ENCODE data around the gene EID3. TPM values are rescaled to one million over a fixed set of nuclear protein-coding genes. Genes with fewer than 3 reads are reported as not detected.

The EID3 gene
- total and polyA plus RNA-seq, 12 donors = 0.48 to 1.8 (median 1.0) TPM

DNA sequence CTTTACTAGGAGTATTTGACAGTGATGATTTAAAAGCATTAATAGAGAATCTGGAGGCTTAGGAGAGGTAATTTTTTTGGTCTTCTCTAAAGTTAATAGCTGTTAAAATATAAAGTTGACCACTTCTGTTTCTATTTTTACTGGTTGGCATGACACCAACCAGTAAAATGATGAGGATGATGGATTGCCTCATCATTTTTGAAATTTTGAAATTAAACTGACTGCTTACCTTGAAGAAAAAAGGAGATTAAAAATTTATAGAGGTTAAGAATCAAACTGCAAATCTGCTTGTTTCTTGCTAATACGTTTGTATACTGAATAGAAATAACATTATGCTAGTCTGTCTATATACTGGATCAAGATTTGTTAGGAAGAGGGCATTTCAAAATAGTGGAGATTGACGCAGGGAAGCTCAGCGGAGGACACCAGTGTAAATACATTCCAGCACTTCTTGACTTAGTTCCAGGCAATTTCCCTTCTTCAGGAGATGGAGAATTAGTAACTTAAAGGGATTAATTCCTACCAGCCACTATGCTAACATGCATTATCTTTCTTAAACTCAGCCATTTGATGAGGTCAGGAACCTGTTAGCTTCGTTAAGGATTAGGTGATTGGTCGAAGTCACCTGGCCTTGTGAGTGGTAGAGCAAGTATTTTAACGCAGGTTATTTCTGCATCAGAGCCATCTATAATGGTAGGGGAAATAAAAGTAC lies 3.6 kb downstream of the EID3 start:
- Histone ChIP-seq H3K4me3 (no peak overlapping the region), H3K27me3 (no peaks in the 10 kb centered on the region), H3K9me3 (no peaks in the 10 kb centered on the region), H3K27ac (peak overlapping the region in 1 of 10 donors; percentile 11), H3K36me3 (peaks cover 0 to 28% (median 7%) of the 10 kb centered on the region in 9 donors), H3K4me1 (peaks cover 0 to 52% (median 46%) of the 10 kb centered on the region in 9 donors)
- no peak for ATAC-seq
- 86 to 89% methylated on average over 6 of the region's 6 CpGs for WGBS, 2 donors
- TF ChIP-seq, protein P1, sequence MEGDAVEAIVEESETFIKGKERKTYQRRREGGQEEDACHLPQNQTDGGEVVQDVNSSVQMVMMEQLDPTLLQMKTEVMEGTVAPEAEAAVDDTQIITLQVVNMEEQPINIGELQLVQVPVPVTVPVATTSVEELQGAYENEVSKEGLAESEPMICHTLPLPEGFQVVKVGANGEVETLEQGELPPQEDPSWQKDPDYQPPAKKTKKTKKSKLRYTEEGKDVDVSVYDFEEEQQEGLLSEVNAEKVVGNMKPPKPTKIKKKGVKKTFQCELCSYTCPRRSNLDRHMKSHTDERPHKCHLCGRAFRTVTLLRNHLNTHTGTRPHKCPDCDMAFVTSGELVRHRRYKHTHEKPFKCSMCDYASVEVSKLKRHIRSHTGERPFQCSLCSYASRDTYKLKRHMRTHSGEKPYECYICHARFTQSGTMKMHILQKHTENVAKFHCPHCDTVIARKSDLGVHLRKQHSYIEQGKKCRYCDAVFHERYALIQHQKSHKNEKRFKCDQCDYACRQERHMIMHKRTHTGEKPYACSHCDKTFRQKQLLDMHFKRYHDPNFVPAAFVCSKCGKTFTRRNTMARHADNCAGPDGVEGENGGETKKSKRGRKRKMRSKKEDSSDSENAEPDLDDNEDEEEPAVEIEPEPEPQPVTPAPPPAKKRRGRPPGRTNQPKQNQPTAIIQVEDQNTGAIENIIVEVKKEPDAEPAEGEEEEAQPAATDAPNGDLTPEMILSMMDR (IDR thresholded peaks at IDR 0.05) = no peak
- intact Hi-C loops (cut with DNase I) = loop anchor here in 2 of 10 donors (5.0 to 10.0 kb wide), 2 partner anchors 90 to 172 kb away; partner anchors contain the start of genes NFYB (in 1 of the 2) and TXNRD1 (in 1 of the 2)
- no peak for DNase-seq

DNA sequence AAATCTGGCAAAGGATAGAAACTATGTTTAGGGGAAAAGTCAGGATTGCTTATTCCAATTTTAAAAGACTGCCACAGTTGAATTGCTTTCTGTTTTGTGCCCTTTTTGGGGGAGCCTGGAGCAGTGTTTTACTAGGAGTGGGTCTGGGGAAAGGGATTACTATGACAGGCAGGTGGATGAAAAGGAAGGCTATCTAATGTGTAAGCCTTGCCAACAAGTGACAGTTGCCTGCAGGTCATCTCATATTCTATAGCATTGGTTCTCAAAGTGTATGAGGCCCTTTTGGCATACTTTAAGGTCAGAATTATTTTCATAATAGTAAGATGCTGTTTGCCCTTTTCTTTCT lies 4.1 kb downstream of the EID3 start:
- TF ChIP-seq, protein P1 (IDR thresholded peaks at IDR 0.05) = no peak
- Histone ChIP-seq H3K27me3 (no peaks in the 10 kb centered on the region), H3K9me3 (no peaks in the 10 kb centered on the region), H3K27ac (peak overlapping the region in 1 of 10 donors; percentile 11), H3K4me1 (peaks cover 0 to 51% (median 45%) of the 10 kb centered on the region in 9 donors), H3K36me3 (peaks cover 0 to 34% (median 12%) of the 10 kb centered on the region in 9 donors), H3K4me3 (no peak overlapping the region)
- no peak for DNase-seq
- intact Hi-C loops (cut with DNase I) = loop anchor here in 2 of 10 donors (5.0 to 10.0 kb wide), 2 partner anchors 90 to 173 kb away; partner anchors contain the start of genes NFYB (in 1 of the 2) and TXNRD1 (in 1 of the 2)
- no peak for ATAC-seq

DNA sequence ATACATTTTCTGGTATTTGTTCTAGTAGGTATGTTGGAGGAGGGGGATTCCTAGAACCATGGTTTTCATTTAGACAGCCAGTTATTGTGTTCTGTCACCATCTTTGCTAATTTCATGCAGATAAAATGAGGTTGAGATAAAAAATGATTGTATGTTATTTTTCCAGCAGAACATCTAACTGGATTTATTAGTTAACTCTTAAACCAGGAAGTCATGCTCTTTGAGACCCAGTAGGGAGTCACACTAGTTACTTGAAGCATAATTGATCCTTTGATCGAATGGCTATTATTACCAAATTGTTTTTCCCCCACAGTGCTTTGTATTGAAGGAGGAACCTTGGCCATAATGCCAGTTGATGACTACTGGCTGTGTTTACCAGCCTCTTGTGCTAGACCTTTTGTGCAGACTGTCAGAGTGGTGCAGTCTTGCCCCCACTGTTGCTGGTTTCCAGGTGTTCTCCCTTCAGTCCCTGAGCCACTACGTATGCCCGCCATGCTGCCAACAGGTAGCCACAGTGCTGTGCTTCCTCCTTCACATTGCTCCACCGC lies 6.0 kb downstream of the EID3 start:
- Histone ChIP-seq H3K4me1 (peaks cover 0 to 40% (median 31%) of the 10 kb centered on the region in 9 donors), H3K4me3 (no peak overlapping the region), H3K27me3 (no peaks in the 10 kb centered on the region), H3K9me3 (no peaks in the 10 kb centered on the region), H3K27ac (no peak overlapping the region), H3K36me3 (peaks cover 0 to 53% (median 31%) of the 10 kb centered on the region in 9 donors)
- TF ChIP-seq, protein P1 (IDR thresholded peaks at IDR 0.05) = no peak
- ATAC-seq (peak in 1 of 8 donors; percentile 27), DNase-seq (no peak)
- intact Hi-C loops (cut with DNase I) = loop anchor here in 2 of 10 donors (5.0 to 10.0 kb wide), 2 partner anchors 92 to 175 kb away; partner anchors contain the start of genes NFYB (in 1 of the 2) and TXNRD1 (in 1 of the 2)
- WGBS, 2 donors = 98 to 99% methylated on average over 4 of the region's 4 CpGs

DNA sequence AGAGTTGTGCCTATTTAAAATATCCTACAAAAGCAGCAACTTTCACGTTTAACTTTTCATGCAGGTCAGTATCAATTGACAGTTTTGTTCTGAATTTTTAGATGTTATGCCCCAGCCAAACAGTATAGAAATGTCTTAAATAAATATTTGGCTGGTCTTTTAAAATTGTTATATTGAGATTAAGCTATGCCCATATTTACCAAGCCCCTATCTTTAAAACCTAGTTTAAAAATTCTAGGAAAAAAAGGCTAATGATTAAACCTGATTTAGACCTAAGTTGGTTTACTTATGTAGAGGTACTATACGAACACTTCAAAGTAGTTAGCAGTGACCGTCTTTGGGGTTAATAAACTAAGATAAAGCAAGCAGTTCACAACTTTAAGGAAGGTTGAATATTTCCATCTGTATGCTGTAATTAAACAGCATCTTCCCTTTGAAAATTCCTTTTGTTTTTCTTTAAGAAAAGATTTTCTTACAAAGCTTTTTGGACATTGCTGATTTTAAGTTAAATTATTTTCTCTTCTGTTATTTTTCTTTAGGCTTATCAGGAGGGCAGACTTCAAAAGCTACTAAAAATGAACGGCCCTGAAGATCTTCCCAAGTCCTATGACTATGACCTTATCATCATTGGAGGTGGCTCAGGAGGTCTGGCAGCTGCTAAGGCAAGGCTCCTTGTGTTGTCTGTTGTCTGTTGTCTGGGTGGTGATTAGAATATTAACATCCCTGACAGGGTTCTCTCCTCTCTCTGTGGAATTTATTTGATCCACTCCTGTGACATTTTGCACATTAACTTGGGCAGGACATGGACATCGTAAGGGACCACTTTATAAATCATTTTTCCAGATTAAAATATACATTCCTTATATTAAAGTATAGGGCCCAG lies 7.5 kb downstream of the EID3 start:
- Histone ChIP-seq H3K27me3 (no peaks in the 10 kb centered on the region), H3K4me1 (peaks cover 0 to 26% (median 16%) of the 10 kb centered on the region in 9 donors), H3K9me3 (no peaks in the 10 kb centered on the region), H3K4me3 (no peak overlapping the region), H3K27ac (no peak overlapping the region), H3K36me3 (peaks cover 0 to 67% (median 44%) of the 10 kb centered on the region in 9 donors)
- intact Hi-C loops (cut with DNase I) = no loop called here
- WGBS, 2 donors = 78 to 82% methylated on average over 5 of the region's 5 CpGs
- ATAC-seq (no peak), DNase-seq (no peak)
- TF ChIP-seq, protein P1 (IDR thresholded peaks at IDR 0.05) = no peak
